ENCODE results near the gene MYO10.

- TF ChIP-seq CTCF (IDR thresholded peaks at IDR 0.05) (no peak), POLR2A (IDR thresholded peaks at IDR 0.05) (no peak)
These were observed 598 bp downstream of the MYO10 start for GRCh38 chr5:16935231-16936149.
